WERI-Rb-1 (cell line): ENCODE measurements around the gene PRKCE.

Experiments used
- DNase-seq: peaks from one replicate; pipeline ENCODE4 v3.0.0-alpha.2; 2020
- H3K27ac ChIP-seq: fragments of 250-450 bp; sonication (Bioruptor Pico); 2 replicates; pipeline ENCODE4 v1.5.1; 2020; ENCODE audit warnings: mild to moderate bottlenecking, moderate library complexity
- H3K27me3 ChIP-seq: fragments of 250-450 bp; sonication (Bioruptor Pico); 2 replicates; pipeline ENCODE4 v1.5.1; 2021; ENCODE audit warnings: mild to moderate bottlenecking, low read depth, moderate library complexity; ENCODE audit not compliant: insufficient read depth, severe bottlenecking
- H3K36me3 ChIP-seq: fragments of 250-450 bp; sonication (Bioruptor Pico); 2 replicates; pipeline ENCODE4 v1.5.1; 2020; ENCODE audit warnings: mild to moderate bottlenecking, moderate library complexity
- H3K4me3 ChIP-seq: 2 replicates; pipeline ENCODE4 v1.5.1; 2011; ENCODE audit warnings: low read depth, mild to moderate bottlenecking, control low read depth, low read length
- H3K9me3 ChIP-seq: fragments of 250-450 bp; sonication (Bioruptor Pico); 2 replicates; pipeline ENCODE4 v1.5.1; 2021; ENCODE audit warnings: mild to moderate bottlenecking, moderate library complexity; ENCODE audit not compliant: severe bottlenecking
- TF ChIP-seq, protein P1 (sequence below): IDR thresholded peaks from 2 replicates; pipeline ENCODE4 v1.5.1; 2011; ENCODE audit warnings: low read depth, mild to moderate bottlenecking, control low read depth, inconsistent platforms, low read length

Gene PRKCE

DNA sequence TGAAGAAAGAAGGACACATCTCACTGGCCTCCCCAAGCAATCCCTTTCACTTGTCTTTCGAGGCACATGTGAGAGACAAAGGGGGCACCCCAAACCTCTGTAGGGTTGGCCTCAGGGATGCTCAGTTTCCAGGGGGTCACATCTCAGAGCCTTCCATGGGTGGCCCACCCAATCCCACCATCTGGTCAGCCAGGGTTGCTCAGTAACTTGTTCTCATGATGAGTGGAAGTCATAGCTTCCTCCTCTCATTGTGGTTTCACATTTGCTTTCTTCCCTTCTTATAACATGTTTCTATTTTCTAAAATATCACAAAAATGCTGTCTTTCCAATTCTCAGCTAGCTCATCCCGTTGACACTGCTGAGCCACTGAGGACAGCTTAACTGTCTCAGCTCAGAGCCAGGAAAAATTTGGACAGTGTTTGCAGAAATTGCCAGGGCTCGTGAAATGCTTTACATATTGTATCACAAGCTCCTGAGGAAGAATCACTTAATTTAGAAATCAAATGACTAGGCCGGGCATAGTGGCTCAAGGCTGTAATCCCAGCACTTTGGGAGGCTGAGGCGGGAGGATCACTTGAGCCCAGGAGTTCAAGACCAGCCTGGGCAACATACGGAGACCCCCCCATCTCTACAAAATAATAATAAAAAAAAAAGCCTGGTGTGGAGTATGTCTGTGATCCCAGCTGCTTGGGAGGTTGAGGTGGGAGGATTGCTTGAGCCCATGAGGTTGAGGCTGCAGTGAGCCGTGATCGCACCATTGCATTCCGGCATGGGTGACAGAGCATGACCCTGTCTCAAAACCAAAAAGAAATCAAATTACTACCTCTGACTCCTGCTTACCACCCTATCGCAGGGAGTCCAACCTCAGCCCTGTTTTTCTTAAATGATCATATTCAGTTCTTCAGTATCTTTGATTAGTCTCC is 129.3 kb downstream of the PRKCE start:
- Histone ChIP-seq H3K4me3 (no peak overlapping the region), H3K27me3 (no peaks in the 10 kb centered on the region), H3K36me3 (no peaks in the 10 kb centered on the region), H3K9me3 (no peaks in the 10 kb centered on the region), H3K27ac (no peak overlapping the region)
- DNase-seq: no peak
- TF ChIP-seq, protein P1, sequence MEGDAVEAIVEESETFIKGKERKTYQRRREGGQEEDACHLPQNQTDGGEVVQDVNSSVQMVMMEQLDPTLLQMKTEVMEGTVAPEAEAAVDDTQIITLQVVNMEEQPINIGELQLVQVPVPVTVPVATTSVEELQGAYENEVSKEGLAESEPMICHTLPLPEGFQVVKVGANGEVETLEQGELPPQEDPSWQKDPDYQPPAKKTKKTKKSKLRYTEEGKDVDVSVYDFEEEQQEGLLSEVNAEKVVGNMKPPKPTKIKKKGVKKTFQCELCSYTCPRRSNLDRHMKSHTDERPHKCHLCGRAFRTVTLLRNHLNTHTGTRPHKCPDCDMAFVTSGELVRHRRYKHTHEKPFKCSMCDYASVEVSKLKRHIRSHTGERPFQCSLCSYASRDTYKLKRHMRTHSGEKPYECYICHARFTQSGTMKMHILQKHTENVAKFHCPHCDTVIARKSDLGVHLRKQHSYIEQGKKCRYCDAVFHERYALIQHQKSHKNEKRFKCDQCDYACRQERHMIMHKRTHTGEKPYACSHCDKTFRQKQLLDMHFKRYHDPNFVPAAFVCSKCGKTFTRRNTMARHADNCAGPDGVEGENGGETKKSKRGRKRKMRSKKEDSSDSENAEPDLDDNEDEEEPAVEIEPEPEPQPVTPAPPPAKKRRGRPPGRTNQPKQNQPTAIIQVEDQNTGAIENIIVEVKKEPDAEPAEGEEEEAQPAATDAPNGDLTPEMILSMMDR: no peak

GRCh38 chr2:45781464-45781811 is 130.0 kb downstream of the PRKCE start:
- Histone ChIP-seq H3K4me3 (no peak overlapping the region), H3K27me3 (no peaks in the 10 kb centered on the region), H3K36me3 (no peaks in the 10 kb centered on the region), H3K9me3 (no peaks in the 10 kb centered on the region), H3K27ac (no peak overlapping the region)
- DNase-seq: no peak
- TF ChIP-seq, protein P1: no peak

DNA sequence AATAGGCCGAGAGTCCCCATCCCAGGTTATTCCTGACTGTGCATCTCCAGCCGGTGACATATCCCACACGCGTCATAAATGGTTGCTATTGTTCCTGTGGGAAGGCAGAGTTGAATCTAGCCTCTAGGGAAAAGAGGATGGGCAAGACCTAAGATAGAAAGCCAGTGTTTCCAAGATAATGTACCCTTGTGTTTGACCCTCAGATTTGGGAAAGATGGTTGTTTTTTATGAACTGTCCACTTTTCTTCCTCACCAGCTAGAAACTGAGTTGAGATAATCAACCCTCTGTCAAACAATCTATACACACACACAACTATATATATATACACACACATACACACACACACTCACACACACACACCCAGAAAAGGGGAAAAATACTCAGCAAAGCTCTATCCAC is 131.0 kb downstream of the PRKCE start:
- DNase-seq: no peak
- Histone ChIP-seq H3K36me3 (no peaks in the 10 kb centered on the region), H3K9me3 (no peaks in the 10 kb centered on the region), H3K27ac (no peak overlapping the region), H3K27me3 (no peaks in the 10 kb centered on the region), H3K4me3 (no peak overlapping the region)
- TF ChIP-seq, protein P1: no peak

- Histone ChIP-seq H3K27me3 (no peaks in the 10 kb centered on the region), H3K4me3 (no peak overlapping the region), H3K27ac (no peak overlapping the region), H3K9me3 (no peaks in the 10 kb centered on the region), H3K36me3 (no peaks in the 10 kb centered on the region)
- TF ChIP-seq, protein P1: no peak
- DNase-seq: no peak
Observed at GRCh38 chr2:45782986-45783385, 131.5 kb downstream of the PRKCE start.

- H3K9me3 ChIP-seq: no peaks in the 10 kb centered on the region
- DNase-seq: no peak
- TF ChIP-seq, protein P1: no peak
Observed at GRCh38 chr2:45786030-45786835, 134.8 kb downstream of the PRKCE start.

More at GRCh38 chr2:45786030-45786835, 134.8 kb downstream of the PRKCE start:
- Histone ChIP-seq H3K36me3 (no peaks in the 10 kb centered on the region), H3K27me3 (no peaks in the 10 kb centered on the region), H3K4me3 (no peak overlapping the region), H3K27ac (no peak overlapping the region)
